IPS-18a (cell line): Measurements from ENCODE around the gene MYO1E.
A peak's percentile ranks its signal among the peaks of the same experiment; 100 is the strongest.

Experiments
- H3K27ac ChIP-seq: one replicate; pipeline ENCODE4 v1.5.1; 2013; ENCODE audit warnings: low read length
- H3K27me3 ChIP-seq: one replicate; pipeline ENCODE4 v1.6.1; 2013; ENCODE audit warnings: mild to moderate bottlenecking, low read length; ENCODE audit not compliant: control insufficient read depth, insufficient read depth
- H3K36me3 ChIP-seq: one replicate; pipeline ENCODE4 v1.6.1; 2013; ENCODE audit warnings: low read depth, low read length; ENCODE audit not compliant: control insufficient read depth
- H3K4me1 ChIP-seq: one replicate; pipeline ENCODE4 v1.6.1; 2013; ENCODE audit warnings: low read depth, low read length; ENCODE audit not compliant: control insufficient read depth
- H3K4me3 ChIP-seq: one replicate; pipeline ENCODE4 v1.5.1; 2013; ENCODE audit warnings: low read length
- H3K9ac ChIP-seq: one replicate; pipeline ENCODE4 v1.6.1; 2013; ENCODE audit warnings: mild to moderate bottlenecking, low read length, moderate library complexity
- H3K9me3 ChIP-seq: one replicate; pipeline ENCODE4 v1.6.1; 2013; ENCODE audit warnings: low read depth, low read length; ENCODE audit not compliant: control insufficient read depth

Gene MYO1E

GRCh38 chr15:59298225-59298853 is 74.3 kb downstream of the MYO1E start:
- Histone ChIP-seq H3K9me3 (no peaks in the 10 kb centered on the region), H3K27ac (no peak overlapping the region), H3K36me3 (no peaks in the 10 kb centered on the region), H3K4me3 (no peak overlapping the region), H3K27me3 (no peaks in the 10 kb centered on the region), H3K4me1 (peaks cover 17% of the 10 kb centered on the region), H3K9ac (no peak overlapping the region)

- peaks cover 22% of the 10 kb centered on the region for H3K4me1 ChIP-seq
- H3K4me3 ChIP-seq, result no peak overlapping the region
- no peak overlapping the region for H3K27ac ChIP-seq
- no peaks in the 10 kb centered on the region for H3K9me3 ChIP-seq
- H3K9ac ChIP-seq, result no peak overlapping the region
- H3K36me3 ChIP-seq, result no peaks in the 10 kb centered on the region
- no peaks in the 10 kb centered on the region for H3K27me3 ChIP-seq
Observed at GRCh38 chr15:59296181-59296617, 76.5 kb downstream of the MYO1E start.

GRCh38 chr15:59295261-59296001 is 77.2 kb downstream of the MYO1E start:
- Histone ChIP-seq H3K4me3 (no peak overlapping the region), H3K36me3 (no peaks in the 10 kb centered on the region), H3K4me1 (peaks cover 28% of the 10 kb centered on the region), H3K27ac (no peak overlapping the region), H3K27me3 (no peaks in the 10 kb centered on the region), H3K9me3 (no peaks in the 10 kb centered on the region), H3K9ac (no peak overlapping the region)

GRCh38 chr15:59294574-59295260 is 78.0 kb downstream of the MYO1E start:
- Histone ChIP-seq H3K36me3 (no peaks in the 10 kb centered on the region), H3K9me3 (no peaks in the 10 kb centered on the region), H3K9ac (no peak overlapping the region), H3K4me3 (no peak overlapping the region), H3K4me1 (peaks cover 30% of the 10 kb centered on the region), H3K27me3 (no peaks in the 10 kb centered on the region), H3K27ac (no peak overlapping the region)

DNA sequence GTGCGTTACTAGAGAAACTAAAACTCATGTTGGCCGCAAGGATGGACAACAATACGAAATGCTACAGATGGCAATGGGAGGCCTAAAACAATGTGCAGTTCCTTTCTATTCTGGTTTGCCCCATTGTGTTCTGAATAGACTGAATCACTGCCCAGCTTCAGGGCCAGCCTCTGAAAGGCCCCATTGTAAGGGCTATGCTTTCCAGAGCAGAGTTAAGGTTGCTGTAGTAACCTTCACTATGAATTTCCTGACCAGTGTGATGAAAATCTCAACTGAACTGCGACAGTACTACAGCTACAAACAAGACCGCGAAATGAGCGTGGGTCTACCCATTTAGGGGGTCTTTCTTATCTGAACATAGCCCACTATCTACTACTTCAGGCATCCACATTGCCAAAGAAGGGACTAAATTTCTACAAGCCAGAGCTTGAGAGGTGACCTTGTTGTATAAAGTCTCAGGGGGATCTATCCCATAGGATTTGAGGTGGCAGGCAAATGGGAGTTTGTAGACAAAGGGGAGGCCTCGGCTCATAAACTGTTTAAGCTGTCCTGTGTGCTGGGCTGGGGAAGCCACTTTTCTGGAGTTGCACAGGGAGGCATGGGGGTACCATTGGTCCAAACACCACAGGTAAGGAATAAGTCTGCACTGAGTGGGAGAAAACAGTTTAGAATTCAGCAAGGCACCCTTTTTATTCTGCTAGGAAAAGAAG is 80.1 kb downstream of the MYO1E start:
- H3K27ac ChIP-seq, result peak overlapping the region; percentile 7

GRCh38 chr15:59291213-59291549 is 81.5 kb downstream of the MYO1E start:
- Histone ChIP-seq H3K9me3 (no peaks in the 10 kb centered on the region), H3K36me3 (no peaks in the 10 kb centered on the region), H3K4me1 (peaks cover 30% of the 10 kb centered on the region), H3K4me3 (no peak overlapping the region), H3K27me3 (no peaks in the 10 kb centered on the region), H3K9ac (no peak overlapping the region), H3K27ac (no peak overlapping the region)

More for the DNA sequence above, 80.1 kb downstream of the MYO1E start:
- Histone ChIP-seq H3K36me3 (no peaks in the 10 kb centered on the region), H3K27me3 (no peaks in the 10 kb centered on the region), H3K4me3 (no peak overlapping the region), H3K9ac (peak overlapping the region; percentile 10), H3K4me1 (peaks cover 30% of the 10 kb centered on the region), H3K9me3 (no peaks in the 10 kb centered on the region)

DNA sequence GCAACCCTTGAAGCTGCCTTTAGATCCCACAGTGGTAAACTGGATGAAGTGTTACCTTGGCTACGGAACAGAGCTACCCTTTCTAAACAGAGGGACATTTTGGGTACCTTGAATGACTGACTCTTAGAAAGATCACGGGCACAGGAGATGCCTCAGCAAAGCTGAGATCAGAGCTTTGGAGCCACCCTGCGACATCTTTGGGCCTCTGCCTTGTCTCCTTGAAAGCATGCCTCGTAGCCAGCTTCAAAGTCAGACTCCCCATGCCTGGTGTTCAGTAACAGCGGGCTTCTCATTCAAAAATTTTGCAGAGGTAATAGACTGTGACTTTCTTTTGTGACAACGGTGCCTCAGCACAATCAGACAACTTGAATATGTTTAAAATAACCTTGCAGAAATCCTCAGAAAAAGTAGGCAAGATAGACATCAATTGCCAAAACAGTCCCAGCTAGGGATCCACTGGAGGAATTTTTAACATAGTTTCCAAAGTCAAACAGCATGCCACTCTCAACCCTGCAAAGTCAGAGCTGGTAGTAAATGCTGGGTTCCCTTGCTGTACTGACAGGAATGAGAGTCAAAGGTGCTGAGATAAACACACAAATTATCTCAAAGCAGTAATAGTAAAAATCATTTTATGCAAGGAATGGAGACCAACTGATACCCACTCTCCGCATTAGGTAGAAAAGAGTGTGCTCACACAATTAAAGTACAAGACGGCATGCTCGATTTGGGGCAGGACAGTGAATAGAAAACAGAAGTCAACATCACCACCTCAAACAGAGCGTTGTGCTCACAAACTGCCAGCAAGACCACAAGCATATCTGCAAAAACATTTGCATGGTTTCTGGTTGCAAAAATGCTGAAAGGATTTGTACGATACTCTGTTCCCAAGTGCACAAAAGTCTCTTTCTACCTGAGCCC is 82.1 kb downstream of the MYO1E start:
- no peak overlapping the region for H3K27ac ChIP-seq
- no peaks in the 10 kb centered on the region for H3K9me3 ChIP-seq
- H3K4me1 ChIP-seq, result peaks cover 25% of the 10 kb centered on the region
- no peak overlapping the region for H3K9ac ChIP-seq
- H3K4me3 ChIP-seq, result no peak overlapping the region
- H3K36me3 ChIP-seq, result no peaks in the 10 kb centered on the region
- no peaks in the 10 kb centered on the region for H3K27me3 ChIP-seq

GRCh38 chr15:59289574-59289973 is 83.1 kb downstream of the MYO1E start:
- no peak overlapping the region for H3K27ac ChIP-seq
- no peak overlapping the region for H3K4me3 ChIP-seq
- H3K9me3 ChIP-seq, result no peaks in the 10 kb centered on the region
- H3K36me3 ChIP-seq, result no peaks in the 10 kb centered on the region
- H3K4me1 ChIP-seq, result peaks cover 23% of the 10 kb centered on the region
- no peak overlapping the region for H3K9ac ChIP-seq
- H3K27me3 ChIP-seq, result no peaks in the 10 kb centered on the region

- H3K27me3 ChIP-seq, result no peaks in the 10 kb centered on the region
- H3K36me3 ChIP-seq, result no peaks in the 10 kb centered on the region
- no peaks in the 10 kb centered on the region for H3K9me3 ChIP-seq
- H3K4me1 ChIP-seq, result no peaks in the 10 kb centered on the region
- no peak overlapping the region for H3K4me3 ChIP-seq
- H3K9ac ChIP-seq, result no peak overlapping the region
- no peak overlapping the region for H3K27ac ChIP-seq
Observed at GRCh38 chr15:59283717-59284391, 88.8 kb downstream of the MYO1E start.

GRCh38 chr15:59282515-59283337 is 89.9 kb downstream of the MYO1E start:
- no peak overlapping the region for H3K4me3 ChIP-seq
- no peaks in the 10 kb centered on the region for H3K9me3 ChIP-seq
- H3K27ac ChIP-seq, result no peak overlapping the region
- H3K36me3 ChIP-seq, result no peaks in the 10 kb centered on the region
- no peaks in the 10 kb centered on the region for H3K4me1 ChIP-seq
- H3K27me3 ChIP-seq, result no peaks in the 10 kb centered on the region
- no peak overlapping the region for H3K9ac ChIP-seq
